Trophoblast cell (in vitro differentiated cells and primary cell): ENCODE measurements around the gene PRSS16.

Experiments
- DNase-seq, 2 donors: peaks; one replicate each; pipeline ENCODE4 v3.0.0-alpha.2; 2016
- H2AFZ ChIP-seq: 2 replicates; pipeline ENCODE4 v1.6.1; 2013; ENCODE audit warnings: low read length, moderate library complexity, mild to moderate bottlenecking; ENCODE audit not compliant: insufficient read depth, poor library complexity
- H2AK5ac ChIP-seq: 2 replicates; pipeline ENCODE4 v1.6.1; 2013; ENCODE audit warnings: mild to moderate bottlenecking, low read length
- H2BK120ac ChIP-seq: 2 replicates; pipeline ENCODE4 v1.6.1; 2013; ENCODE audit warnings: low read length, mild to moderate bottlenecking, moderate library complexity; ENCODE audit not compliant: insufficient read depth, poor library complexity
- H2BK12ac ChIP-seq: 2 replicates; pipeline ENCODE4 v1.6.1; 2013; ENCODE audit warnings: mild to moderate bottlenecking, low read length, moderate library complexity
- H2BK5ac ChIP-seq: 2 replicates; pipeline ENCODE4 v1.6.1; 2013; ENCODE audit warnings: low read length, low read depth, moderate library complexity, mild to moderate bottlenecking; ENCODE audit not compliant: poor library complexity
- H3K14ac ChIP-seq: 2 replicates; pipeline ENCODE4 v1.6.1; 2013; ENCODE audit warnings: mild to moderate bottlenecking, low read length
- H3K18ac ChIP-seq: 2 replicates; pipeline ENCODE4 v1.6.1; 2013; ENCODE audit warnings: mild to moderate bottlenecking, low read length
- H3K23ac ChIP-seq: 2 replicates; pipeline ENCODE4 v1.6.1; 2013; ENCODE audit warnings: low read length
- H3K27ac ChIP-seq: 2 replicates; pipeline ENCODE4 v1.5.1; 2013; ENCODE audit warnings: low read depth, mild to moderate bottlenecking, inconsistent platforms, low read length, moderate library complexity
- H3K27me3 ChIP-seq: 2 replicates; pipeline ENCODE4 v1.6.1; 2013; ENCODE audit warnings: inconsistent platforms, mild to moderate bottlenecking, low read length, moderate library complexity; ENCODE audit not compliant: insufficient read depth
- H3K36me3 ChIP-seq, 2 experiments: 1 replicate in 1 of 2; 2 replicates in 1 of 2; pipeline ENCODE4 v1.6.1; 2013; ENCODE audit warnings: low read length in 2 of 2, mild to moderate bottlenecking in 2 of 2, moderate library complexity in 1 of 2; ENCODE audit not compliant: insufficient read depth in 2 of 2, control insufficient read depth in 1 of 2
- H3K4ac ChIP-seq: 2 replicates; pipeline ENCODE4 v1.6.1; 2013; ENCODE audit warnings: low read depth, mild to moderate bottlenecking, low read length, moderate library complexity
- H3K4me1 ChIP-seq, 2 experiments: 1 replicate in 1 of 2; 2 replicates in 1 of 2; pipeline ENCODE4 v1.6.1; 2013; ENCODE audit warnings: low read length in 2 of 2, mild to moderate bottlenecking in 2 of 2, moderate library complexity in 1 of 2; ENCODE audit not compliant: insufficient read depth in 2 of 2, control insufficient read depth in 1 of 2
- H3K4me2 ChIP-seq: 2 replicates; pipeline ENCODE4 v1.6.1; 2013; ENCODE audit warnings: inconsistent platforms, mild to moderate bottlenecking, low read length, moderate library complexity
- H3K4me3 ChIP-seq: 2 replicates; pipeline ENCODE4 v1.5.1; 2013; ENCODE audit warnings: mild to moderate bottlenecking, low read depth, low read length, inconsistent platforms
- H3K79me1 ChIP-seq: one replicate; pipeline ENCODE4 v1.6.1; 2013; ENCODE audit warnings: low read length
- H3K79me2 ChIP-seq: 2 replicates; pipeline ENCODE4 v1.6.1; 2013; ENCODE audit warnings: low read length, mild to moderate bottlenecking; ENCODE audit not compliant: control insufficient read depth, insufficient read depth, poor library complexity
- H3K9ac ChIP-seq: 2 replicates; pipeline ENCODE4 v1.6.1; 2013; ENCODE audit warnings: mild to moderate bottlenecking, low read length
- H3K9me3 ChIP-seq: 2 replicates; pipeline ENCODE4 v1.6.1; 2013; ENCODE audit warnings: low read depth, mild to moderate bottlenecking, control low read depth, inconsistent platforms, low read length; ENCODE audit not compliant: insufficient read depth
- H4K12ac ChIP-seq: 2 replicates; pipeline ENCODE4 v1.6.1; 2013; ENCODE audit warnings: low read depth, mild to moderate bottlenecking, low read length, moderate library complexity
- H4K8ac ChIP-seq: 2 replicates; pipeline ENCODE4 v1.6.1; 2013; ENCODE audit warnings: low read depth, mild to moderate bottlenecking, low read length, moderate library complexity
- H4K91ac ChIP-seq: one replicate; pipeline ENCODE4 v1.6.1; 2013; ENCODE audit warnings: low read depth, mild to moderate bottlenecking, low read length, moderate library complexity
- WGBS: extraction: QIAGEN DNeasy Blood & Tissue Kit; methylation state at CpG from one replicate; pipeline ENCODE4 v1.1.7; 2013; ENCODE audit warnings: missing lambda C conversion rate; ENCODE audit not compliant: insufficient read length, insufficient coverage; ENCODE audit errors: extremely low coverage; 5-methylcytosine and 5-hydroxymethylcytosine counted together

PRSS16 gene

DNA sequence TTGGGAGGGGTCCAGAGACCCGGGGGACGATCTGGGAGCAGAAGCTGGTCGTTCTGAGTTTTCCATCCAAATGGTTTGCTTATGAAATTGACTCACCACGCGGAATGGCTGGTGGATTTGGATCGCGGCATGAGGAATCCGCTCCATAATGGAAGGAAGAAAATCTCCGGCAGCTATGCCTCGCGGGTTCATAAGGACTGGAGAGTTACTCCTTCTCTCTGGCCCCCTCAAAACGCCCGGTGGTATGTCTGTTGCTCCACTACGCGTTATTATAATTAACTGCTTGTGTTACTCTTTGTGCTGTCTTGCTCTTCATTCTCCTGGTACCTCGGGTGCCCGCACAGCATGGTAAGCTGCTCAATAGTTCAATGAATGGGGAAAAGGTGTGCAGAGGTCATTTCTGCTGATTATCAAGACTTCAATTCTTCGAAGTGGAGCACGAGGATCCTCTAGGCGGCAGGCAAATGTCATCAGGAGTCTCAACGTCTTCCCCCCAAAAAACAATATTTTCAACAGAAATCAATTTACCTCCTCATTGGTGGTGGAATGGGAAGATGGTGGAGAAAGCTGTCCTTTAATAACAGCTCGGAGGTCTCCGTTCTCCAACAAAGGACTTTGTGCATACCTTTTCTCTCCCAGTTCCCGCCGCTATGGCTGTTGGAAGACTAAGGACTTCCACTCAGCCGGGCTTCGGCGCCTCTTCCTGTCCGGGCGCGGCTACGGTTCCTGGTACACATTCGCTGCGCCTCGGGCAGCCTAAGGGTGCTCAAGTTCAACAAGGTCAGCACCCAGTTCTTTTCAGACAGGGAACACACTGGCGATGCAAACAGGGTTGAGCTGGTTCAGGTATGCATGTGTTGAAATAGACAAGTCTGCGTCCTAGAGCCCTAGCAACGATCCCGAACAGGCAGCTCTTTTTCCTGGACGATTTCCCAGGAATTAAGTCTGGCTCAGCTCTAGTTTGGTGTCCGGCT lies 9.2 kb upstream of the PRSS16 start:
- Histone ChIP-seq H2AFZ (peak overlapping the region; percentile 84), H4K91ac (no peak overlapping the region), H3K14ac (peak overlapping the region; percentile 36), H3K23ac (no peak overlapping the region), H4K12ac (peak overlapping the region; percentile 36), H3K4ac (no peak overlapping the region), H2BK12ac (no peak overlapping the region), H3K9ac (peak overlapping the region; percentile 30), H2AK5ac (no peak overlapping the region), H3K27ac (no peak overlapping the region), H3K79me1 (peaks cover 1% of the 10 kb centered on the region), H3K18ac (no peak overlapping the region), H3K4me3 (peak overlapping the region; percentile 63), H3K36me3 (no peaks in the 10 kb centered on the region), H3K4me2 (peak overlapping the region; percentile 66), H3K27me3 (no peaks in the 10 kb centered on the region), H2BK5ac (peak overlapping the region; percentile 34), H2BK120ac (no peak overlapping the region), H3K79me2 (no peaks in the 10 kb centered on the region), H3K4me1 (peaks cover 0 to 4% of the 10 kb centered on the region in 2 experiments), H3K9me3 (no peaks in the 10 kb centered on the region), H4K8ac (peak overlapping the region; percentile 73)
- no CpG with 5 or more reads among the region's 41 CpGs for WGBS
- DNase-seq, result peak; percentile 52 to 67

DNA sequence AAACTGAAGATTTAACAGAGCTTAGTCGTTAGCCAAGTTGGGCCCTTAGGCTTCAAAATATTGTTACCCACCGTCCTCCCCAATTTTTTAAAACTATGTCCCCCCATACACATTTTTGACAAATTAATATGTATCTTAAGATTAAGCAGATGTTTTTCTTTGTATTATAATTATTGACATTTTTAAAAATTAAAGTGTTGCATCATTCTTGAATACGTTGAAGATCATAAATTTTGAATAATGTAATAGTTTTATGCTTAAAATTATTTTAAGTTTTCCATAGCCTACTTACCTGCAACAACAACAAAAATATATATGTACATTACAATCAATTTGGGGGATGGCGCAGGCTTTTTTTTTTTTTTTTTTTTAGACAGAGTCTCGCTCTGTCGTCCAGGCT lies 8.2 kb upstream of the PRSS16 start:
- Histone ChIP-seq H3K27me3 (no peaks in the 10 kb centered on the region), H3K79me1 (peaks cover 1% of the 10 kb centered on the region), H3K9me3 (no peaks in the 10 kb centered on the region), H3K4me3 (no peak overlapping the region), H4K91ac (no peak overlapping the region), H3K18ac (no peak overlapping the region), H2BK12ac (no peak overlapping the region), H3K4me1 (peaks cover 0 to 4% of the 10 kb centered on the region in 2 experiments), H3K4me2 (peak overlapping the region; percentile 66), H3K23ac (no peak overlapping the region), H3K14ac (no peak overlapping the region), H4K12ac (no peak overlapping the region), H2BK5ac (no peak overlapping the region), H4K8ac (no peak overlapping the region), H3K27ac (no peak overlapping the region), H2BK120ac (no peak overlapping the region), H3K9ac (no peak overlapping the region), H2AK5ac (no peak overlapping the region), H3K36me3 (no peaks in the 10 kb centered on the region), H3K79me2 (no peaks in the 10 kb centered on the region), H3K4ac (no peak overlapping the region), H2AFZ (no peak overlapping the region)
- DNase-seq, result no peak
- WGBS, result no CpG with 5 or more reads among the region's 6 CpGs

DNA sequence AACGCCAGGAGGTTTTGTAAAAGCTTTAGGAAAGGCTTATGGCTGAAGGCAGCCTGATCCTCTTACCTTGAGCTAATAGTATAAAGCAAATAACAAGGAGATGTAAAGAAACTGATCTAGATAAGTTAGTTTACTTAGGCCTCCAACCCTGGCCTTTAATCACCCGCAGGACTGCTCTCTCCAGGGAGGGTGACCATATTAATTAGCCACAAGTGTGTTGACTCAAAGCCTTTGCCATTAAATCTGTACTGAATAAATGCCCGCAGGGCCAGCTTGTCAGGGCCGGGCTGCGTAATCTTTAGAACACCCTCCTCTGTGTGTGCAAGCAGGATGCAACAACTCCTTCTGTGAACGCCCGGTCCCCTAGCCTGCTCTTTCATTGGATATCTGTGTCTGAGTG lies 6.1 kb upstream of the PRSS16 start:
- Histone ChIP-seq H4K8ac (no peak overlapping the region), H3K4ac (no peak overlapping the region), H4K91ac (no peak overlapping the region)

DNA sequence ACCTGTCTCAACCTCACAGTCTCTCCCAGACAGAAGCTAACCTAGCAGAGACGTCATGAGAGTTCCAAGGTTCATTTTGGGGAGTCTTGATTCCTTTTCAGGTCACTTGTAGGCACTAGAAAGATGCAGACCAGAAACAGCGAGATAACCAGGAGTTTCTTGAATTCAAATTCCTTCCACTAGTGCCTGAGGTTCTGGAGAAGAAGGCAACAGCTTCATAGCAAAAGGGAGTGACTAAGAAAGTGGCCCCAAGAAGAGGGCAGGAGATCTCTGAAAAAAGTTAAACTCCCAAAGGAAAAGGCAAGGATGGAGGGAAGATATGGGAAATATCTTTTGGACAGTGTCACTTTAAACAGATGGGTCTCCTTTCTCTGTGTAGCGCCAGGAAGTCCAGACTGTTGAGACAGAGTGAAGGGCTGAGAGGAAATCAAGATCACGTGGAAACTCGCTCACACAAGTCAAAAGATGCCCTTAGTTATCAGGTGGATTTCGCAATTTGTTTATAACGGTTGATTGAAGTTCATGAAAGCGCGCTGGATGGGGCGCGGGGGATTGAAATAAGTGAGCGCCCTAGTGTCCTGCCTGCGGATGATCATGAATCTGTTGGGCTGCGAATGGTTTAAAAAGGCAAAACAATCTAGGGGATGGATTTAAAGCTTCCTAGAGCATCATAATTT lies 4.8 kb upstream of the PRSS16 start:
- Histone ChIP-seq H2AK5ac (no peak overlapping the region), H4K8ac (no peak overlapping the region)

More for the DNA sequence above, 6.1 kb upstream of the PRSS16 start:
- DNase-seq, result no peak
- no peak overlapping the region for H3K23ac ChIP-seq
- H3K9ac ChIP-seq, result no peak overlapping the region
- peaks cover 0 to 2% of the 10 kb centered on the region in 2 experiments for H3K4me1 ChIP-seq
- H3K14ac ChIP-seq, result no peak overlapping the region
- no peaks in the 10 kb centered on the region for H3K79me1 ChIP-seq
- H4K12ac ChIP-seq, result no peak overlapping the region
- no peak overlapping the region for H3K18ac ChIP-seq
- no peaks in the 10 kb centered on the region for H3K79me2 ChIP-seq
- H2AFZ ChIP-seq, result no peak overlapping the region
- no peak overlapping the region for H2AK5ac ChIP-seq
- H3K9me3 ChIP-seq, result no peaks in the 10 kb centered on the region
- H2BK120ac ChIP-seq, result no peak overlapping the region
- H2BK5ac ChIP-seq, result no peak overlapping the region
- H3K27me3 ChIP-seq, result no peaks in the 10 kb centered on the region
- H3K4me3 ChIP-seq, result no peak overlapping the region
- no peak overlapping the region for H3K27ac ChIP-seq
- H2BK12ac ChIP-seq, result no peak overlapping the region
- no peak overlapping the region for H3K4me2 ChIP-seq
- no CpG with 5 or more reads among the region's 7 CpGs for WGBS
- no peaks in the 10 kb centered on the region for H3K36me3 ChIP-seq

More for the DNA sequence above, 4.8 kb upstream of the PRSS16 start:
- no peak overlapping the region for H2BK5ac ChIP-seq
- no peak overlapping the region for H3K4me3 ChIP-seq
- no peak overlapping the region for H3K14ac ChIP-seq
- no peaks in the 10 kb centered on the region for H3K9me3 ChIP-seq
- DNase-seq, result peak in 1 of 2 donors; percentile 55
- H3K36me3 ChIP-seq, result no peaks in the 10 kb centered on the region
- no peak overlapping the region for H3K27ac ChIP-seq
- H2BK12ac ChIP-seq, result no peak overlapping the region
- no peak overlapping the region for H3K9ac ChIP-seq
- H4K91ac ChIP-seq, result no peak overlapping the region
- no peak overlapping the region for H2BK120ac ChIP-seq
- no peak overlapping the region for H4K12ac ChIP-seq
- no peak overlapping the region for H3K23ac ChIP-seq
- peaks cover 0 to 2% of the 10 kb centered on the region in 2 experiments for H3K4me1 ChIP-seq
- 100% methylated on average over 2 of the region's 14 CpGs for WGBS
- H3K4ac ChIP-seq, result no peak overlapping the region
- no peaks in the 10 kb centered on the region for H3K79me2 ChIP-seq
- no peaks in the 10 kb centered on the region for H3K27me3 ChIP-seq
- H2AFZ ChIP-seq, result no peak overlapping the region
- no peaks in the 10 kb centered on the region for H3K79me1 ChIP-seq
- H3K18ac ChIP-seq, result no peak overlapping the region
- no peak overlapping the region for H3K4me2 ChIP-seq
